ENCODE results near the gene ZNF19.

Gene ZNF19

DNA sequence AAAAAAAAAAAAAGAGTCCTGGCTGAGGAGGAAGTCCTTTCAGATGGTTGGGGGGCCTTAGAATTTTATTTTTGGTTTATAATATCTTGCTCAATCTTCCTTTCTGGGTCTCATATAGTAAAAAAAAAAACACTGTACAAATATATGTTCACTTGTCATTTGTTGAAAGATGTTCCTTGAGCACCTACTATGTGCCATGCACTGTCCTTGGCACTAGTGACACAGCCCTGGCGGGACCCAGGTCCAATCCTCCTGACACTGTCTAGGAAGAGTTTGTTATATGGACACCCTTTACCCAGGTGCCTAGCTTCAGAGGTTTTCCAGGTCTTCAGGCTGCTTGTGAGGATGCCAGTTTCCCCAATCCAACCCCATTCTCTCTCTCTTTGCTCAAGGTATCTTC is 39.1 kb upstream of the ZNF19 start:
- intact Hi-C loops (cut with DNase I; ENCODE audit: low total_unique reads): no loop called here
- Histone ChIP-seq H3K4me1 (no peaks in the 10 kb centered on the region), H3K4me3 (no peak overlapping the region), H3K36me3 (no peaks in the 10 kb centered on the region), H3K9me3 (no peaks in the 10 kb centered on the region), H3K27me3 (peaks cover 0 to 22% of the 10 kb centered on the region in 2 donors), H3K27ac (no peak overlapping the region)
- TF ChIP-seq, protein P1, sequence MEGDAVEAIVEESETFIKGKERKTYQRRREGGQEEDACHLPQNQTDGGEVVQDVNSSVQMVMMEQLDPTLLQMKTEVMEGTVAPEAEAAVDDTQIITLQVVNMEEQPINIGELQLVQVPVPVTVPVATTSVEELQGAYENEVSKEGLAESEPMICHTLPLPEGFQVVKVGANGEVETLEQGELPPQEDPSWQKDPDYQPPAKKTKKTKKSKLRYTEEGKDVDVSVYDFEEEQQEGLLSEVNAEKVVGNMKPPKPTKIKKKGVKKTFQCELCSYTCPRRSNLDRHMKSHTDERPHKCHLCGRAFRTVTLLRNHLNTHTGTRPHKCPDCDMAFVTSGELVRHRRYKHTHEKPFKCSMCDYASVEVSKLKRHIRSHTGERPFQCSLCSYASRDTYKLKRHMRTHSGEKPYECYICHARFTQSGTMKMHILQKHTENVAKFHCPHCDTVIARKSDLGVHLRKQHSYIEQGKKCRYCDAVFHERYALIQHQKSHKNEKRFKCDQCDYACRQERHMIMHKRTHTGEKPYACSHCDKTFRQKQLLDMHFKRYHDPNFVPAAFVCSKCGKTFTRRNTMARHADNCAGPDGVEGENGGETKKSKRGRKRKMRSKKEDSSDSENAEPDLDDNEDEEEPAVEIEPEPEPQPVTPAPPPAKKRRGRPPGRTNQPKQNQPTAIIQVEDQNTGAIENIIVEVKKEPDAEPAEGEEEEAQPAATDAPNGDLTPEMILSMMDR (IDR thresholded peaks at IDR 0.05): no peak
- no peak for DNase-seq

DNA sequence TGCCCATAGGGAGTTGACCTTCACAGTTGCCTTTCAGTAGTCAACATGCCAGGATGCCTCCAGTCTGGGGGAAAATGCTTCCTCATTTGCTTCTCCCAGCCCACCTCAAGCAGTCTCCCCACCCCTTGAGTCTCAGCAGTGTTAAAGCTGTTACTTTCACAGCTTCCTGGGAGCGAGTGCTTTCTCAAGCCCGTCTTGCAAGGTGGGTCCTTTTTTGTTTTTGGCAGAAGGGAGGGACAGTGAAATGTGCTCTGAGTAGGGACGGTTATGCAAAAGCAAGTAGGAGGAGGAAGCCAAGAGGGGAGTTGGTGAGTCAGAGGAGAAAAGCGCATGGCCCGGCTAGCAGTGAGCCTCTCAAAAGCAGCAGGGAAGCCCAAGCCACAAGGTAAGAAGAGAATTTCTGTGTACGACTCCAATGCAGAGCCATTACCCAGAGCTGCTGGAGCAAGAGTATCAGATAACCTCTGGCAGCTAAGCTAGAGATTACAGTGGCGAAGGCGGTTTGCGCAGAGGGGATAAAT is 37.0 kb upstream of the ZNF19 start, which contains the start of gene CHST4:
Gene CHST4, plus strand, starts transcription at position 316 of the 521 bp plus-strand sequence. CDS start 10,252 bp downstream, outside the sequence.
- DNase-seq: no peak
- TF ChIP-seq, protein P1 (IDR thresholded peaks at IDR 0.05): no peak
- intact Hi-C loops (cut with DNase I; ENCODE audit: low total_unique reads): no loop called here
- no peaks in the 10 kb centered on the region for H3K4me1 ChIP-seq
- no peaks in the 10 kb centered on the region for H3K9me3 ChIP-seq
- H3K27me3 ChIP-seq: peaks cover 0 to 20% of the 10 kb centered on the region in 2 donors
- no peak within 1 kb of the TSS for H3K27ac ChIP-seq
- H3K36me3 ChIP-seq: no peaks in the 10 kb centered on the region
- H3K4me3 ChIP-seq: no peak within 1 kb of the TSS

DNA sequence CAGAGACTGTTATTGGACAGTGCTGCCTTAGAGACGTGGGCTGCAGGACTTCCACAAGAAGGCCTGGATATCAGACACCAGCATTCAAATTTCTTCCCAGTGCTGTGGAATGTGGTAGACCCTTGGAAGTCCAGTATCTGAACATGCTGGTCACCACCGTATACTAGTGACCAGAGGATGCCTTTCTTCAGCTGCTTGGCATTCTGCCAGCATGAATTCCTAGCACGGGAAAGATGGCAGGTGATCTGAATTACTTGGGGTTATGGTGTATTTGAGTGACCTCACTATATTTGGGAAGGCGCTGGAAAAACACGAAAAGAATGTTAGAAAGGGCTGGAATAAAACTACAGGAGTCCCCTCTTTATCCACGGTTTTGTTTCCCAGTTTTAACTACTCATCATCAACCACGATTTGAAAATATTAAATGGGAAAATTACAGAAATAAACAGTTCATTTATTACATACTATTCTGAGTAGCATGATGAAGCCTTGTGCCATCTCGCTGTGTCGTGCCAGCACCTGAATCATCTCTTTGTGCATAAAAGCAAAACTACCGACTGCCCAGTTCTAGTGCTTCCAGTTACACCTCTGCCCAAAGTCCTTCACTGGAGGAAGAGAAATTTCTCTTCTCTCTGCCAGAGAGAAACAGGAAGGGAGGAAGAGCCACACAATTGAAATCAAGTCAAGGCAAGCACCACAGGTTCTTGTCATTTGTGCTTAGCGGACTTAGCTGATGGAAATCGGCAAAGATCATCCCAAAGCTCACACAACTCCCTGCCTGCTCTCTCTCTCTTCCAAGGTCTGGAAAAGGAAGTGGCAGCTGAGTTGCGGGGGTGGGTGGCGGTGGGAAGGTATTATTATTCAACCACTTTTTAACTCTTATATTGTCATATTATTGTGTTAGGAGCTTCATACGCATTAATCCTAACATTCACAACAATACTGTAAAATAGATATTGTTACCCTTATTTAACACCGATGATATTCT is 35.7 kb upstream of the ZNF19 start:
- TF ChIP-seq, protein P1 (IDR thresholded peaks at IDR 0.05): no peak
- intact Hi-C loops (cut with DNase I; ENCODE audit: low total_unique reads): no loop called here
- no peak for DNase-seq
- Histone ChIP-seq H3K4me3 (no peak overlapping the region), H3K4me1 (no peaks in the 10 kb centered on the region), H3K27ac (no peak overlapping the region), H3K36me3 (no peaks in the 10 kb centered on the region), H3K9me3 (no peaks in the 10 kb centered on the region), H3K27me3 (peaks cover 0 to 15% of the 10 kb centered on the region in 2 donors)

DNA sequence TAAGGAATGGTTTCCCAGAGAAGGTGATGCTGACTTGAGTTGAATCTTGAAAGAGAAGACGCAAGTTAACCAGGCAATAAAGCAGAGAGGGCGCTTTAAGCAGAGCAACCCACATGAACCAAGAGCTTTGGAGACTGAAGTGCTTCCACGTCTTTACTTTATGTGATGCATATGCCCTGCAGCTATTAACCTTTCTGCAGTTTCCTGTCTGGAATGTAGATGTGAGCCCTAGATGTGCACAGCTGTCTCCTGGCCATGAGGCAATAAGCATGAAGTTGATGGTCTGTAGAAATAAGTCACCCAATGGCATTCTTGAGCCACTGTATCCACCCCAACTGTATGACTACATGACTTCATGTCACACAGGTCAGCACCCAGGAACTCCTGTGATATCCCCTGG is 31.4 kb upstream of the ZNF19 start:
- no peaks in the 10 kb centered on the region for H3K9me3 ChIP-seq
- DNase-seq: no peak
- H3K27ac ChIP-seq: no peak overlapping the region
- TF ChIP-seq, protein P1 (IDR thresholded peaks at IDR 0.05): no peak
- no peaks in the 10 kb centered on the region for H3K36me3 ChIP-seq
- peaks cover 0 to 11% of the 10 kb centered on the region in 2 donors for H3K27me3 ChIP-seq
- H3K4me1 ChIP-seq: no peaks in the 10 kb centered on the region
- intact Hi-C loops (cut with DNase I; ENCODE audit: low total_unique reads): no loop called here
- H3K4me3 ChIP-seq: no peak overlapping the region

DNA sequence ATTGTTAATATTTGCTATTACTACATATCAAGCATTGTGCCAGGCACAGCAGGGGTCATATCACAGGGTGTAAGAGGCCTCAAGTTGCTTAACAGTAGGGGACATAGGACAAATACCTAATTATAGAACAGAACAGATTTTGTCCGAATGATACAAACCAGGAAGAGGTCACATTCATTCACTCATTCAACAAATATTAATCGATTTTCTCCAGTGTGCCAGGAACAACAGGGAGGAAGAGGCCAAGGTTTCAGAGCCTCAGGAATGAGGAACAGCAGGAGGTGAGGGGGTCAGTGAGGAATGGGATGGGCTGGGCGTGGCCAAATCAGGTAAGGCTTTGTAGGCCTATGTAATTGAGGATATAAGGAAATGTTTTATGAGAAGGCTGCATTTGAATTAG is 25.9 kb upstream of the ZNF19 start:
- Histone ChIP-seq H3K9me3 (no peaks in the 10 kb centered on the region), H3K4me3 (no peak overlapping the region), H3K36me3 (no peaks in the 10 kb centered on the region), H3K27me3 (peaks cover 0 to 10% of the 10 kb centered on the region in 2 donors), H3K4me1 (no peaks in the 10 kb centered on the region), H3K27ac (no peak overlapping the region)
- TF ChIP-seq, protein P1 (IDR thresholded peaks at IDR 0.05): no peak
- intact Hi-C loops (cut with DNase I; ENCODE audit: low total_unique reads): no loop called here
- no peak for DNase-seq

Data from tibial artery (tissue), 4 donors.